ENCODE measurements around the gene SEMA3D.

Gene SEMA3D

DNA sequence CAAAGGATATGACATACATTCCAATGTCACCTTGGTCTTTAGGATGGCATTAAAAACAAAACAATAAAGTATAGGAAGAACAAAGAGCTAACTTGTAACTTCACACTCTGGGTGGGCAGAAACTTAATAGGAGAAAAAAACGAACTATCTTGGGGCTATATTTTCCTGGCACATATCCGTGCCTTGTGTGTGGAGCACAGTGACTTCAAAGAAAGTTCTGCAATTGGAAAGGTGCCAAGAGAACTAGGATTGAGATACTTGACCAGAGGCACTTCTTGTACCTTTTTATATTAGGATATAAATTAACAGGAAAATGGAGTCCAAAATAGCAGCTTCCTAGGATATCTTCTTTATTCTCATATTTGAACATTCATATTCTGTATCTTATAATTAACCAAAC, 148.4 kb downstream of the SEMA3D start:
- DNase-seq (ENCODE audit: insufficient read length, low spot score) (no peak), FAIRE-seq (no peak)
- no peak for TF ChIP-seq POLR2A (IDR thresholded peaks at IDR 0.05; ENCODE audit: low read depth, low read length)

- no peak for DNase-seq (ENCODE audit: insufficient read length, low spot score)
- FAIRE-seq = no peak
- TF ChIP-seq POLR2A (IDR thresholded peaks at IDR 0.05; ENCODE audit: low read depth, low read length) = no peak
Observed at GRCh38 chr7:85033263-85033662, 153.6 kb downstream of the SEMA3D start.

- DNase-seq (ENCODE audit: insufficient read length, low spot score) (no peak), FAIRE-seq (peak; percentile 33)
- no peak for TF ChIP-seq POLR2A (IDR thresholded peaks at IDR 0.05; ENCODE audit: low read depth, low read length)
Observed at GRCh38 chr7:85031475-85031874, 155.4 kb downstream of the SEMA3D start.

DNA sequence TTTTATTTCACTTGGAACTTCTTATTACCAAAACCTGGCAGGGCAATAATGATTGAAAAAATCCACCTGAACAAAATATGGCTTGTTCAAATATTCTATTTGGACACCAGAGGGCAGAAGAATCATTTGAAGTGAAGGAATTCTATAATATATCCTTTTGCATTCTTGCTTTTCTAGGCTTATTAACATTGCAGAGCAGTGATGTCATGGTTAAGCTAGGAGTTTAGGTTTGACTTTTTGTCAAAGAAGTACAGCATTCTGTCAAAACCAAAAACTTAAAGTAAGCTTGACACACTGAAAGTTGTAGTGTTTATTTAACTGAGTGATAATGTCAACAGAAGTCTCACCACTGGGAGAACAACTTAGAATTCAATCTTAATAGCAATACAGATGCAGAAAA, 156.0 kb downstream of the SEMA3D start:
- DNase-seq (ENCODE audit: insufficient read length, low spot score) = no peak
- peak; percentile 71 for FAIRE-seq
- TF ChIP-seq POLR2A (IDR thresholded peaks at IDR 0.05; ENCODE audit: low read depth, low read length) = no peak

DNA sequence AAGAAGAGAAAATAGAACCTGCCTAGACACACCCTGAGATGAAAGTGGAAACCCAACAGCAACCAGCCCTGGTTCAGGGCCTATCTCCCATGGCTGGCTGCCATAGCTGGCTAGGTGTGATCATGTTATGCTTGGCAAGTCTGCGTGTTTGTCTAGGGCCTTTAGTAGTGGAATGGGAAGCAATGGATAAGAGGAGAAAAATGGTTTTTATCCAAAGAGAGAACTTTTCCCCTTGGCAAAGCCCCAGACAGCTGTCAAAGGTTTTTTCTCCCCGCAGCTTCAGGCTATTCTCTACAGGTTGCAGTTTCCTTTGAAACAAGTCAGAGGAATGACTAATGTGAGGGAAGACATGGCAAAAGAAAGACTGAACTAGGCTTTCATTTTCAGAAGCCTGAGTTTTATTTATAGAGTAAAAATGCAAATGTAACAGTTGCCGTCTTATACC, 161.5 kb downstream of the SEMA3D start:
- DNase-seq (ENCODE audit: insufficient read length, low spot score) (no peak), FAIRE-seq (peak; percentile 11)
- TF ChIP-seq POLR2A (IDR thresholded peaks at IDR 0.05; ENCODE audit: low read depth, low read length) = no peak

GRCh38 chr7:85023916-85024315, 162.9 kb downstream of the SEMA3D start:
- DNase-seq (ENCODE audit: insufficient read length, low spot score) = no peak
- no peak for FAIRE-seq
- TF ChIP-seq POLR2A (IDR thresholded peaks at IDR 0.05; ENCODE audit: low read depth, low read length) = no peak

DNA sequence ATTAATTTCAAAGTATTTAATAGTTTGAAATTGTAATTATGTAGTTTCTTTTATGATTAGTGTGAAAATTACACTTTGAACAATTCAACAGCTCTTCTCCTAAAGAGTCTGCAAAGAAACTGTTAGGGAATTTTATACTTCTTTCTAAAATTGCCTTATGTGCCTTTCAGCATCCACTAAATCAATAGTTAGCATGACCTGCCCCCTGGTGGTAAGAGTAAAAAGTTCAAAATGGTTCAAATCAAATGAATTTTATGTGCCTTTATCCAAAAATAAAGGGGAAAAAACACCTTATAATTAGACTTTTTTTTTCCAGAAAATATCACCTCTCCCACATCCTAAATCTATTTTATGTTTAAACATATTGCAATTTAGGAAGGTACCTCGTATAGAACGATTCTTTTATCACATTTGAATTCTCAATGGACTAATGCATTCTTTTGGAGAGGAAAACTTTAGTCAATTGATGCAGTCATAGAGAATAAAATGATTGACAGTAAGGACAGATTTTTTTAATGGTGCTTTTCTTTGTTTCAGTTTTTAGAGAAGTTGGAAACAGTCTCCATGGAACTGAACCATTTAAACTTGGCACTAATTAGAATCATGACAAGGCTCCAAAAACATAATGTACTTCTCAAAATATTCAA, 163.7 kb downstream of the SEMA3D start:
- DNase-seq (ENCODE audit: insufficient read length, low spot score) (no peak), FAIRE-seq (peak; percentile 69)
- no peak for TF ChIP-seq POLR2A (IDR thresholded peaks at IDR 0.05; ENCODE audit: low read depth, low read length)

DNA sequence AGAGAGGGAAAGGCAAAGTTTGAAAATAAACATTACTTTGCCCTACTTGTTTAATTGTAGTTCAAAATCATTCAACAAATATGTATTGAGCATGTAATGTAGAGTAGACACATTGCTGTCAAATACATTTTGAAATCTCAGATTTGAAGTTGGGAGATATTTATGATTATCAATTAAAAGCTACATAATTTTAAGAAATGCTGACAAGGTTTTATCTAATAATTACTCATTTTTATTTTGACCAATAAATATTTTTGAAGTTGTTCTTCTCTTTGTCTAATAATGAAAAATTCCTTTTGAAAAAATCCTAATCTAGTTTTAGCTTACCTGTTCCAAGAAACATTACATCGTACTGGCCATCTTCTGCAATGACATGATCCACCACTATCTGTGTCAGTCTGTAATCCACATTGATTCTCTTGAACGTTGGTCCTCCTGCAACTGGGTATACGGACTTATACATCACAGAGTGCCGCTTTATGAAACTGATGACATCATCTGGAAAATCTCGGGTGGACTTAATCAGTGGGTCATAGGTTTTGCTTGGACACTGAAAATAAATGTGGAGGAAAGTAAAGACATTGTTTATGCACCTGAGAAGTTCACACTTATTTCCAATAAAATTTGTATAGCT, 164.7 kb downstream of the SEMA3D start:
- no peak for TF ChIP-seq POLR2A (IDR thresholded peaks at IDR 0.05; ENCODE audit: low read depth, low read length)
- peak; percentile 48 for FAIRE-seq
- DNase-seq (ENCODE audit: insufficient read length, low spot score) = no peak

GRCh38 chr7:85021101-85021704, 165.7 kb downstream of the SEMA3D start:
- DNase-seq (ENCODE audit: insufficient read length, low spot score) = no peak
- FAIRE-seq = peak; percentile 52
- no peak for TF ChIP-seq POLR2A (IDR thresholded peaks at IDR 0.05; ENCODE audit: low read depth, low read length)

DNA sequence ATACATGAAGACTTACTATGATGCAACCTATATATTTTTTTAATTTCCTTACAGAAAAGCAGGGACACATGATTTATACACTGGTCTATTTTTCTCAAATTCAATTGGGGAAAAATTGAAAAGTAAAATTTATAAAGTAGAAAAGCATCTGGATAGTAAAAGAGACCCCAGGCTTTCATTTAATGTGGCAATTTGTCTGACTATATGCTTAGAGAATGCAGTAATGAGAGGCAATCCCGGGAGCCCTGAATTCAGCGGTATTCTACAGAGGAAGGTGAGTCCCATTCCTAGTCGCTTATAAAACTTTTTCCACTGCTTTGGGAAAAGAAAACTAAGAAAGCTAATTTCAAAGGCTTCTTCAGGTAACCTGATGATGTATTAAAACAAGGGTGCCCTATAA, 167.1 kb downstream of the SEMA3D start:
- DNase-seq (ENCODE audit: insufficient read length, low spot score) (no peak), FAIRE-seq (peak; percentile 6)
- no peak for TF ChIP-seq POLR2A (IDR thresholded peaks at IDR 0.05; ENCODE audit: low read depth, low read length)

- DNase-seq (ENCODE audit: insufficient read length, low spot score) (no peak), FAIRE-seq (no peak)
- TF ChIP-seq POLR2A (IDR thresholded peaks at IDR 0.05; ENCODE audit: low read depth, low read length) = no peak
Observed at GRCh38 chr7:85019176-85019575, 167.7 kb downstream of the SEMA3D start.

DNA sequence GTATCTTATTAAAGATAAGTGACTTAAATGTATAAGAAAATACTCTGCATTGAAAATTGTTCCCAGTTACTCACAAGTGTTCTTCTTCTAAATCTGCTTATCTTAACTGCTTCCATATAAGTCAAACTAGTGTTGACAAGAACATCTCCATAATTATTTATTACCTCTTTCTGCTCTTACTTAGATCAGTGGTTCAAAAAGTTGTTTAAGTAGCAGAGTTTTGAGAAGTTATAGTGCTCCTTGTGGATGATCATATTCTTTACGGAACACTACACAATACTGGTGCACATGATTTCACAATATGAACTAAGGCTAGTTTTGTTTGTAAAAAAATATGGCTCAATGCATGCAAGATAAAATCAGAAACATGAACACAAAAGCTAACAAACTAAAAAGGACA, 168.4 kb downstream of the SEMA3D start:
- peak; percentile 50 for FAIRE-seq
- no peak for TF ChIP-seq POLR2A (IDR thresholded peaks at IDR 0.05; ENCODE audit: low read depth, low read length)
- no peak for DNase-seq (ENCODE audit: insufficient read length, low spot score)

GRCh38 chr7:85016286-85016685, 170.6 kb downstream of the SEMA3D start:
- no peak for TF ChIP-seq POLR2A (IDR thresholded peaks at IDR 0.05; ENCODE audit: low read depth, low read length)
- no peak for FAIRE-seq
- DNase-seq (ENCODE audit: insufficient read length, low spot score) = no peak

GRCh38 chr7:85014936-85015660, 171.8 kb downstream of the SEMA3D start:
- DNase-seq (ENCODE audit: insufficient read length, low spot score) (no peak), FAIRE-seq (no peak)
- TF ChIP-seq POLR2A (IDR thresholded peaks at IDR 0.05; ENCODE audit: low read depth, low read length) = no peak

All from H54 (cell line).